Epithelial cell of prostate (primary cell): ENCODE measurements around the gene SNX13.

Experiments
- DNase-seq: peaks from one replicate; pipeline ENCODE4 v3.0.0-alpha.2; 2011; ENCODE audit warnings: low read depth, low spot score
- H3K27ac ChIP-seq: fragments of 450-650 bp; 2 replicates; pipeline ENCODE4 v1.5.1; 2017; ENCODE audit warnings: mild to moderate bottlenecking

SNX13 gene

DNA sequence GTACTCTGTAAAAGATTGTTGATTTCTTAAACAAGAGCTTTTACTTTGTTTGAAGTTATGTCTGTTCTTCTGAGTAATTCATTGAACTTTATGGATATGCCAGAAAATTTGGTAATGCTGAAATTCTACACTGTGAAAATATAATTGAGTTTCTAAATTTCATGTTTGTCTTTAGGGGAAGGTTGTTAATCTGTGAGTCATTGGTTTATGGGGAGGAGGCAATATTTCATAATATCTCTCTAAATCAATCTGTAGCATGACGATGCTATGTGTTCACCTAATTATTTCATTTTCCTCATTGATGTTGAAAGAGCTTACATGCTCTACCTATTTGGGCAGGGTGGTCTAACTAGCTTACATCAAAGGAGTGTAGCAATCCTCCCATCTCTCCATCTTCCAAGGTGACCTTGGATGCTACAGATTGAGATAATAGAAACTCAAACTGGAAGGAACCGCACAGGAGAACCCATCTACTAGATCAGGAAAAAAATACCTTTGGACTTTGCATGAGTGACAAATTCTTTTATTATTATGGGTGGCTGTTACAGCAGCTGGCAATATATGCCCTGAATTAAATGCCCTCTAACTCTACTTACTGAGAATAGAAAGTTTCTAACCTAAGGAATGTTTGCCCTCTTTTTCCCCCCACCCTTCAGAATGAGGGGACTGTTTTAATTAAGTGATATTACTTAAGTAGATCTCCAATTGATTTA lies 8.4 kb upstream of the SNX13 start:
- DNase-seq, result no peak

DNA sequence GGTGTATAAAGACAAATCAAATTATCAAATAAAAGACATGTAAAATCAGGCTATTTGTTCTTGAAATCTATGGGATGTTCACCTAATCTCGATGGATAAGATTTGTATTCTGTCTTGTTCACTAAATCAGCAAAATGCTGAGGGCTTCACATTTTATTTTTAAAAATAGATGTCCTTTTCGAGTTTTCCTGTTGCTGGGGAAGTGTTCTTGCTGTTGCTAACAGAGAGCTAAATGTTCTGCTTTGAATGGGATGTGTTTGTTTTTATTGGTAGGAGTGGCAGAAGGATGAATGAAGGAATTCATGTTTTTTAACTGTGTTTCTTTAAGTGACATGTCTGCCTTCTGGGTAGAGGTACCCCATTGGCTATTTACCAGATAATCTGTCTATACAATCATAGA lies 7.3 kb upstream of the SNX13 start:
- no peak overlapping the region for H3K27ac ChIP-seq
- no peak for DNase-seq

More for the DNA sequence above, 8.4 kb upstream of the SNX13 start:
- H3K27ac ChIP-seq, result no peak overlapping the region

DNA sequence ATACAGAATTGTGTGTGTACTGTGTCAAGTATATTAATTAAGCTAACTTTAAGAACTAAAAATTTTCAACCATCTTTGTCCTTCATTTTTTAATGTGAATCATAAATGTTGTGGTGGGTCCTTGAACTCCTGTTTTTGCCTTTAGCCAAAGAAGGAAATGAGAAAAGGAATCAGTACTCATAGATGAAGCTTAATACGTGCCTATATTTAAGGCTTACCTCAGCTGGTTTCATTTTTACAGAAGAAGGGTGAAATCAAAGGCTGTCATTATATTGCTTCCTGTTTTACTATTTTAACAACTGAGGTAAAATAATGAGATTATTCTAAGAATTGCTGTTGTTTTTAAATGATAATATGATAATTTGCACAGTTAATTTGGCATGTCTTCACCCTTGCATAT lies 6.3 kb upstream of the SNX13 start:
- no peak overlapping the region for H3K27ac ChIP-seq

DNA sequence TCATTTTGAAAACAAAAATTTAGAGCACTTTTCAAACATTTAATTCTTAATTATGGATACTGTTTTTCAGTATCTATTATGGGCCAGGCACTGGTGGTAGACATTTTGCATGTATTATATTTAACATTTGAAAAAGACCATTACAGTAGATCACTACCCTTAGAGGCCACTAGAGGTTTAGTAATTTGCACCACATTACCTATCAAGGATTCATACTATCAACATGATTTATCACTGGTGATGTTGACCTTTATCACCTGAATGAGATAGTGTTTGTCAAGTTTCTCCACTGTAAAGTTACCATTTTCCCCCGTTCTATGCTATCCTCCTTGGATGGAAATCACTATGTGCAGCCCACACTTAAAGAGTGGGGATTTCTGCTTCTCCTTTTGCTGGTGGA lies 4.4 kb upstream of the SNX13 start:
- DNase-seq, result no peak
- H3K27ac ChIP-seq, result no peak overlapping the region

More for the DNA sequence above, 6.3 kb upstream of the SNX13 start:
- no peak for DNase-seq

DNA sequence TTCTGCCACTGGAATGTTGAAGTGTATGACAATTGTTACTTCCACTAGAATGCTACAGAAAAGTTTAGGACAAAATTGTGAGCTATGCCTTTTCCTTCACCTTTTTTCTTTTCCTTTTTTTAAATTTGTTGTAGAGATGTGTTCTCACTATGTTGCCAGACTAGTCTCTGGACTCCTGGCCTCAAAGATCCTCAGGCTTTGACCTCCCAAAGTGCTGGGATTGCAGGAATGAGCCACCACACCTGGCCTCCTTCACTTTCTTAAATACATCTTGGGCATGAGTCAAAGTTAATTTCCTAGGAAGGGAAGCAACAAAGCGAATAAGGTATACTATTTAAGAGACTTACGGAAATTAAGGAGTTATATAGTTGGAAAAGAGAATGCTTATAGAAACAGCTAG lies 2.7 kb upstream of the SNX13 start:
- DNase-seq, result no peak
- H3K27ac ChIP-seq, result no peak overlapping the region

DNA sequence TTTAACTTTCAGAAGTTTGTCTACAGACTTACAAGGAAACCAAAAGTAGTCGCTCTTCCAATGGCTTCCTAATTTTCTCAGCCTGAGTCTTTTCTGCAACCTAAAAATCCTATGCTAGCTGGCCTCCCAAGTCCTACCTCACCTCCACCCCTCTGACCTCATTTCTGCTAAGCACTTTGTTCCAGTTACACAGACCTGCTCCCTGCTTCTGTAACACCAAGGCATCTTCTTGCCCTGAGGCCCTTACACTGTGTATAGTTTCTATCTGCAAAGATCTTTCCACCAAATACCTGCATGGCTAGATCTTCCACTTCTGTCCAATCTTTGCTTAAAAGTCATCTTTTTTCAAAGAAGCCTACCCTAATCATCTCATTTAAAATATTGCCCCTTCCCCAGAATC lies 1.9 kb upstream of the SNX13 start:
- no peak for DNase-seq
- no peak overlapping the region for H3K27ac ChIP-seq

DNA sequence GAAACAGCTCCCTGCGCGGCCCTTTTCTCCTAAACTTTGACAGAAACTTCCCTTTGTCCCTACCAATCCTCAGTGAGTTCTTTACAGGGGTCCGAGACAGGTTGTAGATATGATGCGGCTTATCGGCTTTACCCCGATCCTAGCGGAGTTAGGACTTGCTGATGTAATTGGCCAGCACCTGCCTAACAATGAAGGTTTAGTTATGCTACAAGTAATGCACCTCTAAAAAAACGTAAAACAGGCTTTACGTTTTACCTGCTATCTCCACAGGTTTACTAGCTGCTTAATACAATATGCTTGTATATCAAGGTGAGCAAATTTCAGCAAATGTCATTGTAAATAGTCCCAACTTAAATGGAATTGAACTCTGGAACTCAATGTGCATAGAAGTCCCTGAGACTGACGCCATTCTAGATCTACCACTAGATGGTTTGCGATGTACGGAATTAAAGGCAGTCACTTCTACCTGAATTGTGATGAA lies 697 bp upstream of the SNX13 start:
- H3K27ac ChIP-seq, result peak overlapping the region; percentile 80
- no peak for DNase-seq

DNA sequence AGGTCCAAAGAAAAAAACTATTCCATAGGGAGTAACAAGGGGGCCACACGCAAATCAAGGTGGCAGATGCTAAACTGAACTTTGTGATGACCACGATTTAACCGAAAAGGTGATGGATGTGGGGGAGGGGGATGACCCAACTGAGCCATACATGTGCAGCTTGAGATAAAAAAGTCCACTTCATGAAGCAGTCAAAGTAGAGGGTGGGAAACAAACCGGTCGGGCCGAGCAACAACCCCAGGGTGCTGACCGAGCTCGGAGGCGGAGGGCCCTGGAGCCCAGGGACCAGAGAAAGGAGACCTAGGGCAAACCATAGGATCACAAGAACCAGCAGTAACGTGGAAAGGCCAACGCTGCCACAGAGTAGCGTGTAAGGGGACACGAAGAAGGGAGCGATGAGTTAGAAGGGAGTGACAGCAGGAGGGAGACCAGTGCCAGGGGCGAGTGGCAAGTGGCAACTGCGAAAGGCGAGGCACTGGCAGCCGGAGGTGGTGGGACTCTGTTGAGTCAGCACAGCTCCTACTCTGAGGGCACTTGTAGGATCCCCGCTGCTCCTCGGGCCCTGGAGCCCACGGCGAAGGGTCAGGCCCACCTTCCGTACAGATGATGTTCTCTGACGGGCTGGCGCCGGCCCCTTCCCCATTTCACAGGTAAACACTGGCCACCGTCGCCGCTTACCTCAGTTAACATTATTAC lies 540 bp downstream of the SNX13 start:
- peak overlapping the region; percentile 80 for H3K27ac ChIP-seq
- no peak for DNase-seq

DNA sequence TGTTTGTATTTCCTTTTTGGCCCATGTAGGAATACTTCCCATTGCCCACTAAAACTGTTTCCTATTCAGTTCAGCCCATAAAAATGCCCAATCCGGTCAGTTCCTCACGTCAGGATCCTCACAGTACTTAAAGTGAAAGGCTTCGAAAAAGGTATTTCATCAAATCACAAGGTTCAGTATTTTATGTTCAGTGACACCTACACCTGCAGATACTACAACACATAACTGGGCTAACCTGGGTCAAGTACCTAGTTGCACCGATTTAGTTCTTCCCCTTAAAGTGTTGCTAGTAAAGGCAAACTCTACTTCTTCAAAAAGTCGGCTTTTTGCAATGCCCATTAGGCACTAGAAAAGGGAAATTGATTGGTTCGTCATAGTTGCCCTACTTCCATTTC lies 1.1 kb downstream of the SNX13 start:
- no peak for DNase-seq

DNA sequence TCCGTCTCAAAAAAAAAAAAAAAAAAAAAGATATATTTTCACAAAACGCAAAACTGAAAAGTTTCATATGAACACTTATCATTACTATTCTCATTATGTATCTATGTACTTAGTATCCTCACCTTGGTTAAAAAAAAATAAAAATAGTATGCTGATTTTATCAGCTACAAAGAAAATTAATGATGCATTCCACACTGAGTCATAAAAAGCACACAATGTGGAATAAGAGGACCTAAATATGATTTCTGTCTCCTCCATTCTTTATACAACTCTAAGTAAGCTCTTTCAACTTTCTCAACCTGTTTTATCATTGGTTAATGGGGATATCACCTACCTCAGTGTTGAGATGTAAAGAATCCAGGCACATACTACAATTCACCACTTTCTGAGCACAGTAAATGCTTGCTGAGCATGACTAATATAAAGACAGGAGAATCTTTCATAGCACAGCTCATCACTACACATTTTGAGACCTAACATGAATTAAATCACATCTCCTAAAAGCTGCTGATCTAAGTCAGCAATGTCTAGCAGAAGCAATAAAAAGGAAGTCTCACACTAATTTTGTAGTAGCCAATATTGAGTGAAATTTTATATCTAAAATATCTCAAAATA lies 2.7 kb downstream of the SNX13 start:
- no peak overlapping the region for H3K27ac ChIP-seq
- DNase-seq, result no peak

More for the DNA sequence above, 1.1 kb downstream of the SNX13 start:
- peak overlapping the region; percentile 80 for H3K27ac ChIP-seq

DNA sequence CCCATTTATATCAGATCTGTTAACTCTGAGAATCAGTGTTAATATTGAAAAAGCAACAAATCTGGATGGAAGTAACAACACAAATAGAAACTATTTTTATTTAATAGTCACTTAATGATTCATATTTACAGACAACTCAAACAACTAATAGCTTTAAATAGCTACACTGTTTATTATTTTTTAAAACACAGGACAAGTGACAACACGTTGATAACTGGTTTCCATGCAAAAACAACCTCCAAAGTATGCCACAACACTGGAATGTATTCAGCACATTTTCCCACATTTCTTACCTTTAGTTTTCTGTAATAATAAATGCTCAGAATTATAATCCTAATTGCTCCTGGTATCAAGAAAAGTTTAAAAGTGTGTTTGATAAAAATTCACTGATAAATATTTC lies 4.0 kb downstream of the SNX13 start:
- DNase-seq, result no peak
- H3K27ac ChIP-seq, result no peak overlapping the region

DNA sequence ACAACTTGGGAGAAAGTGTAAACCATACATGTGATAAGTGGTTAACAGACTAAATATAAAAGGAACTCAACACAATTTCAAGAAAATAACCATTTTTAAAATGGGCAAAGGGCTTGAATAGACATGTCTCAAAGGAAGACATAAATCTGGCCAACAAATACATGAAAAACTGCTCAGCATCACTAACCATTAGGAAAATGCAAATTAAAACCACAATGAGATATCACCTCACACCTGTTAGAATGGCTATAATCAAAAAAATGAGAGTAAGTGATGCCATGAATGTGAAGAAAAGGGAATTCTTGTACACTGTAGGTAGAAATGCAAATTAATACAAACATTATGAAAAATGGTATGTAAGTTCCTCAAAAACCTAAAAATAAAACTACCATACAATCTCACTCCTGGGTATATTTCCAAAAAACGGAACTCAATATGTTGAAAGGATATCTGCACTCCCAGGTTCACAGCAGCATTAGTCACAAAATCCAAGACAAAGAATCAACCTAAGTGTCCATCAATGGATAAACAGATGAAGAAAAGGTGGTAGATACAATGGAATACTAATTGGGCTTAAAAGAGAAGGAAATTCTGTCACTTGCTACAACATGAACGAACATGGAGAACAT lies 5.6 kb downstream of the SNX13 start:
- no peak for DNase-seq
- H3K27ac ChIP-seq, result no peak overlapping the region

DNA sequence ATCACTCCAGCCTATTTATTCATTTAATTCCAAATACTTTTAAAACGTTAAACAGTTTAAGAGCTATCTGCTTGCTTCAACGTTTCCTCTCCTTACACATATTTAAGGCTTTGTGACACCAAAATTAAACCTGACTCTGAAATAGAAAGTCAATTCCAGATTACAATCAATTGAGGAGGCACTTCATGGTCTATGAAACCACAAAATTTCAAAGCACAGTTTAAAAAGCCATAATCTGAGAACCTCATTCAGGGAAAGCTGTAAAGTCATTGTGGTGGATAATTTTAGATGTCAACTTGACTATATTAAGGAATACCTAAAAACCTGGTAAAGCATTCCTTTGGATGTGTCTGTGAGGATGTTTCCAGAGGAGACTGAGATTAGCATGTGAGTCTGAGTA lies 6.2 kb downstream of the SNX13 start:
- DNase-seq, result no peak
- no peak overlapping the region for H3K27ac ChIP-seq

DNA sequence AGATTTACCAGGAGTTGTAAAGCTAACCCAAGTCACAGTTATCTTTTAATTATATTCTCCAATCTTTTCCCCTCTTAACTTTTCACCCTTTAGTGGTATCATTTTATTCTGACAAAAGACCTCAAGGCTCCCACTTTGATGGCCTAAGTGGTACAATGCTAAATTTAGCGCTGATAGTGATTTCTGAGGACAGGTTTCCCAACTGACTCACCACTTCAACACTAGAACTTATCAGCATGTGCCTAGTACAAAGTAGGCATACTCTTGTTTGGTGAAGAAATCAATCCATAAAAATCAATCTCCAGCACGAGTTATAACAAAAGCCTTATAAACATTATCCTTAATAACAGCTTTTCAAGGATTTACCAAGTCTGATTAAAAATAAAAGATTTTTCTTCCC lies 7.5 kb downstream of the SNX13 start:
- H3K27ac ChIP-seq, result no peak overlapping the region
- DNase-seq, result no peak

DNA sequence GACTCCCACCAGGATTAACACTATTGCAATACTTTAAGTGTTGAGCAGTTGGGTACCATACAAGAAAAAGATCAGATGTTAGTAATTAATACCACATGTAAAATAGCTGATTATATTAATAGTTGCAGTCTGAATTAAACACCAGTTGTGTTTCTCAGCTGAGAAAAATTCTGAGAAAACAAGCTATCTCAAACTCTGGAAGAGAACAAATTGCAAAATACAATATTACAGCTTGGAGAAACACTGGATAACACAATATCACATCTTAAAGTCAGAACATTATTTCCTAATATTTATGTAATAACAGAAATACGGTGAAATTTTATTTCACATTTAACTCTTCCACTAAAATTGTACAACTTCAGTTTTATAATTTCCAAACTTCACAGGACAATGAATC lies 9.2 kb downstream of the SNX13 start:
- no peak overlapping the region for H3K27ac ChIP-seq
- no peak for DNase-seq

DNA sequence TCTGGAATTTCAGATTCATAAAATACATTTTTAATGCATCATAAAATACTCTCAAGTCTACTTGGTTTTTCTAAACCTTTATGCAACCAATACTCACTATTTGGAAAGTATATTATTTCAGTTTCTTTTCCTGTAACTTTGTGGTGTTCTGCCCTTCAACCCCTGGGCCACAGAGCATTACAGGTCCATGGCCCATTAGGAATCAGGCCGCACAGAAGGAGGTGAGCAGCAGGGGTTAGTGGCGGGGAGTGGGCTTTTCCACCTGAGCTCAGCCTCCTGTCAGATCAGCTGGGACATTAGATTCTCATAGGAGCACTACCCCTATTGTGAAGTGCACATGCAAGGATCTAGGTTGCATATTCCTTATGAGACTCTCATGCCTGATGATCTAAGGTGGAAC lies 9.7 kb downstream of the SNX13 start:
- no peak for DNase-seq

DNA sequence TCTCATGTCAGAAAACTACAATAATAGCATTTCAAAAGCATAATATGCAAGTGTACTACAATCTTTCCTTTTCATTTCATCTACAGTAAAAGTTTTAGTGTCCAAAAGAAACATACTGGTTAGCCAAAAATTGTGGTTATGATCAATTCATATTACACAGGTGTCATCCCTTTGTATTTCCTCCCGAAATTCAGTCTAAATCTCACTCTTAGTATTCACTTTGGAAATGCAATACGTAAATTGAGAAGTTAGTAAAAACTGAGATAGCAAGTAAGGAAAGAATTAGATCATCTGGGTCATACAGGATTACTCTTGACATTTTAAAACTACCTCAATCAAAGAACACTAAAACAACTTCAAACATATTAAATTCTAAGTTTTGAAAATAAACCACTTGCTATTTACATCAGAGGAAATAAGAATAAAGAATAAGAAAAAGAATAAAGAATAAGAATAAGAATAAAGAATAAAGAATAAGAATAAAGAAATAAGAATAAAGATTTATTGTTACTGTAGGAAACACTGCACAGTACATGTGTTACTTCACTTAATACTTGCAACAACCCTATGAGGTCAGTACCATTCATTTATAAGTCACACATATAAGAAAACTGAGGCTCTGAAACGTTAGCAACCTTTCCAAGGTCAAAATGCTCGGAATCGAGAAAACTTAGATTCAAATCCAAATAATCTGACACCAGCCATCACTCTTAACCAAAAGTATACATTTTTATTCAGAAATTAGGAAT lies 10.5 kb downstream of the SNX13 start:
- DNase-seq, result no peak
- no peak overlapping the region for H3K27ac ChIP-seq

More for the DNA sequence above, 9.7 kb downstream of the SNX13 start:
- no peak overlapping the region for H3K27ac ChIP-seq

DNA sequence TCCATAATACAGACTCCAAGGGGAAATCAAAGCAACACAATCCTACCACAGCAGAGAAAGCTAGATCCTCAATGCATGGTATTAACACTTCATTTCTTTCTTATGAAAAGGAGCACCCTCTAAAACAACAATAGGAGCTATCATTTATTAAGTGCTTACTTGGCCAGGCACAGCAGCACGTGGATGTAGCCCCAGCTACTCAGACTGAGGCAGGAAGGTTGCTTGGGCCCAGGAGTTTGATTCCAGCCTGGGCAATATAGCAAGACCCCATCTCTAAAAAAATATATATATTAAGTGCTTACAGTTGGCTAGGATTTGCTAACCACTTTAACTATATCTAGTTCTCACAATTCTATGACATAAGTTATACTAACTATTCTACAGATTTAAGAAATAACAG lies 12.2 kb downstream of the SNX13 start:
- no peak for DNase-seq
- H3K27ac ChIP-seq, result no peak overlapping the region

DNA sequence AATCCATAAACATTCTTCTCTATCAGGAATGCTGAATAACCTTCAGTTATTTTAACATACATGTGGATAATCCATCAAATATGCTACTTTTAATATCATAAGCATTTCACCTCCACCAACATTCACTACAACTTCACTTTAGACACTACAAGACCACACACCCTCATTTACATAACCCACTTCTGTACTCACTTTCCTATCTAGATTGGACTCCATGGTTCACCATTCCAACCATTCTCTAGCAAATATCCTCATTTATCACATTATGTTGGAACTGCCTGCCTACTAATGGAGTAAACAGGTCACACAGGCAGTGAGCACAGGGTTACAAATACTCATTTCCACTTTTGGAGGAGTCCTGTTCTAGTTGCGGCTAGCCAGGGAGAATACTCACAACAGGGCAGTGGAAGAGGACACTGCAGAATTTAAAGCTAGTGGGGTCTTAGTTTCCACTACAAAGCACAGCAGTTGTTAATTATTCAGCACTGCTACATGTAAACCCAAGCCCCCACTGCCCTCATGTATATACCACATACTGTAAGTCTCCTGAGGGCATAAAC lies 18.4 kb downstream of the SNX13 start:
- H3K27ac ChIP-seq, result no peak overlapping the region
- DNase-seq, result no peak

DNA sequence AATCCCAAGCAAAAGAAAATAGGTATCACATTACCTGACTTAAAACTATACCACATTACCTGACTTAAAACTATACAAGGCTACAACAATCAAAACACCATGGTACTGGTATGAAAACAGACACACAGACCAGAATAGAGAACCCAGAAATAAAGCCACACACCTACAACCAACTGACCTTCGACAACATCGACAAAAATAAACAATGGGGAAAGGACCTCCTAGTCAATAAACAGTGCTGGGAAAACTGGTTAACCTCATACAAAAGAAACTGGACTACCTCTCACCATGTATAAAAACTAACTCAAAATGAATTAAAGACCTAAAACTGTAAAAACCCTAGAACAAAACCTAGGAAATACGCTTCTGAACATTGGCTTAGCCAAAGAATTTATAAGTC lies 22.5 kb downstream of the SNX13 start:
- H3K27ac ChIP-seq, result no peak overlapping the region

More for the DNA sequence above, 22.5 kb downstream of the SNX13 start:
- no peak for DNase-seq
